Measurements from ENCODE around the gene RPS6KA1. TPM values are rescaled to one million over a fixed set of nuclear protein-coding genes. Genes with fewer than 3 reads are reported as not detected.
A peak's percentile ranks its signal among the peaks of the same experiment; 100 is the strongest.

The RPS6KA1 gene
- total and polyA plus RNA-seq, 9 of the 15 experiments (the other 6 are each of a cell fraction or from before 2014, with no cell fraction given): 2.4 to 61.0 (median 35.5) TPM

DNA sequence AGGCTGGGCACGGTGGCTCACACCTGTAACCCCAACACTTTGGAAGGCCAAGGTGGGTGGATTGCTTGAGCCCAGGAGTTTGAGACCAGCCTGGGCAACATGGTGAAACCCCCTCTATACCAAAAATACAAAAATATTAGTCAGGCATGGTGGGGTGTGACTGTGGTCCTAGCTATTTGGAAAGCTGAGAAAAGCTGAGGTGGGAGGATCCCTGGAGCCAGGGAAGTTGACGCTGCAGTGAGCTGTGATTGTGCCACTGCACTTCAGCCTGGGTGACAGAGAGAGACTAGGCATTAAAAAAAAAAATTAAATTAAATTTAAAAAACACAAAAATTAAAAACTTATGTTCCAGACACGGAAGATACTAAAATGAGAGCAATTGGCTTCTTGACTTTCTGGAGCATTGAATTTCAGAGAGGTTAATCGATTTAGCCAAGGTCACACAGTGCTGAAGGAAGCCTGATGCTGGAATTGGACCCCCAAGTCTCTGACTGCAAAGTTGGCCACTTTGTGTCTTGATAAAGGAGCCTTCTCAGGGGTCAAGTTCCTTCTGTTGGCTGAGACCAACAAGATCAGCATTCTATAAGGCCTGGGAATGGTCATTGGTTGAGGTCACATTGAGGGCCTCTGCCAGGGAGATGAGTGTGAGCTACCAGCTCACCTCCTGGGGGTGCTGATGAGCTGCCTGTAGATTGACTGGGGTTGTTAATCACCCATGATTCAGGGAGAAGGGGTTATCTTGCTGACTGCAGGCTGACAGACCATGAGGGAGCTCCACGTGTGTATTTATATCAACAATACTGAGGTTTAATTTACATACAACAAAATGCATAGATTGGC, 54.3 kb downstream of the RPS6KA1 start (continued):
- TF ChIP-seq, protein P1, sequence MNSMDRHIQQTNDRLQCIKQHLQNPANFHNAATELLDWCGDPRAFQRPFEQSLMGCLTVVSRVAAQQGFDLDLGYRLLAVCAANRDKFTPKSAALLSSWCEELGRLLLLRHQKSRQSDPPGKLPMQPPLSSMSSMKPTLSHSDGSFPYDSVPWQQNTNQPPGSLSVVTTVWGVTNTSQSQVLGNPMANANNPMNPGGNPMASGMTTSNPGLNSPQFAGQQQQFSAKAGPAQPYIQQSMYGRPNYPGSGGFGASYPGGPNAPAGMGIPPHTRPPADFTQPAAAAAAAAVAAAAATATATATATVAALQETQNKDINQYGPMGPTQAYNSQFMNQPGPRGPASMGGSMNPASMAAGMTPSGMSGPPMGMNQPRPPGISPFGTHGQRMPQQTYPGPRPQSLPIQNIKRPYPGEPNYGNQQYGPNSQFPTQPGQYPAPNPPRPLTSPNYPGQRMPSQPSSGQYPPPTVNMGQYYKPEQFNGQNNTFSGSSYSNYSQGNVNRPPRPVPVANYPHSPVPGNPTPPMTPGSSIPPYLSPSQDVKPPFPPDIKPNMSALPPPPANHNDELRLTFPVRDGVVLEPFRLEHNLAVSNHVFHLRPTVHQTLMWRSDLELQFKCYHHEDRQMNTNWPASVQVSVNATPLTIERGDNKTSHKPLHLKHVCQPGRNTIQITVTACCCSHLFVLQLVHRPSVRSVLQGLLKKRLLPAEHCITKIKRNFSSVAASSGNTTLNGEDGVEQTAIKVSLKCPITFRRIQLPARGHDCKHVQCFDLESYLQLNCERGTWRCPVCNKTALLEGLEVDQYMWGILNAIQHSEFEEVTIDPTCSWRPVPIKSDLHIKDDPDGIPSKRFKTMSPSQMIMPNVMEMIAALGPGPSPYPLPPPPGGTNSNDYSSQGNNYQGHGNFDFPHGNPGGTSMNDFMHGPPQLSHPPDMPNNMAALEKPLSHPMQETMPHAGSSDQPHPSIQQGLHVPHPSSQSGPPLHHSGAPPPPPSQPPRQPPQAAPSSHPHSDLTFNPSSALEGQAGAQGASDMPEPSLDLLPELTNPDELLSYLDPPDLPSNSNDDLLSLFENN (IDR thresholded peaks at IDR 0.05; ENCODE audit: low read depth in 2 of 2, low read length in 2 of 2): 0 out of 4 replicates have a peak, but pooled peaks of 1 of the 2 experiments have one; percentile 43
- TF ChIP-seq TRIM28 (IDR thresholded peaks at IDR 0.05): 0 out of 2 replicates have a peak, but pooled peaks have one; percentile 58
- TF ChIP-seq, protein P2, sequence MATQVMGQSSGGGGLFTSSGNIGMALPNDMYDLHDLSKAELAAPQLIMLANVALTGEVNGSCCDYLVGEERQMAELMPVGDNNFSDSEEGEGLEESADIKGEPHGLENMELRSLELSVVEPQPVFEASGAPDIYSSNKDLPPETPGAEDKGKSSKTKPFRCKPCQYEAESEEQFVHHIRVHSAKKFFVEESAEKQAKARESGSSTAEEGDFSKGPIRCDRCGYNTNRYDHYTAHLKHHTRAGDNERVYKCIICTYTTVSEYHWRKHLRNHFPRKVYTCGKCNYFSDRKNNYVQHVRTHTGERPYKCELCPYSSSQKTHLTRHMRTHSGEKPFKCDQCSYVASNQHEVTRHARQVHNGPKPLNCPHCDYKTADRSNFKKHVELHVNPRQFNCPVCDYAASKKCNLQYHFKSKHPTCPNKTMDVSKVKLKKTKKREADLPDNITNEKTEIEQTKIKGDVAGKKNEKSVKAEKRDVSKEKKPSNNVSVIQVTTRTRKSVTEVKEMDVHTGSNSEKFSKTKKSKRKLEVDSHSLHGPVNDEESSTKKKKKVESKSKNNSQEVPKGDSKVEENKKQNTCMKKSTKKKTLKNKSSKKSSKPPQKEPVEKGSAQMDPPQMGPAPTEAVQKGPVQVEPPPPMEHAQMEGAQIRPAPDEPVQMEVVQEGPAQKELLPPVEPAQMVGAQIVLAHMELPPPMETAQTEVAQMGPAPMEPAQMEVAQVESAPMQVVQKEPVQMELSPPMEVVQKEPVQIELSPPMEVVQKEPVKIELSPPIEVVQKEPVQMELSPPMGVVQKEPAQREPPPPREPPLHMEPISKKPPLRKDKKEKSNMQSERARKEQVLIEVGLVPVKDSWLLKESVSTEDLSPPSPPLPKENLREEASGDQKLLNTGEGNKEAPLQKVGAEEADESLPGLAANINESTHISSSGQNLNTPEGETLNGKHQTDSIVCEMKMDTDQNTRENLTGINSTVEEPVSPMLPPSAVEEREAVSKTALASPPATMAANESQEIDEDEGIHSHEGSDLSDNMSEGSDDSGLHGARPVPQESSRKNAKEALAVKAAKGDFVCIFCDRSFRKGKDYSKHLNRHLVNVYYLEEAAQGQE (IDR thresholded peaks at IDR 0.05; ENCODE audit: borderline replicate concordance): peak; percentile 65
- TF ChIP-seq, protein P2 (CRISPR knock-in tag; IDR thresholded peaks at IDR 0.05; ENCODE audit: low read depth): no peak
- TF ChIP-seq, protein P3, sequence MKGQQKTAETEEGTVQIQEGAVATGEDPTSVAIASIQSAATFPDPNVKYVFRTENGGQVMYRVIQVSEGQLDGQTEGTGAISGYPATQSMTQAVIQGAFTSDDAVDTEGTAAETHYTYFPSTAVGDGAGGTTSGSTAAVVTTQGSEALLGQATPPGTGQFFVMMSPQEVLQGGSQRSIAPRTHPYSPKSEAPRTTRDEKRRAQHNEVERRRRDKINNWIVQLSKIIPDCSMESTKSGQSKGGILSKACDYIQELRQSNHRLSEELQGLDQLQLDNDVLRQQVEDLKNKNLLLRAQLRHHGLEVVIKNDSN (CRISPR knock-in tag; IDR thresholded peaks at IDR 0.05): peak; percentile 73
- TF ChIP-seq, protein P4, sequence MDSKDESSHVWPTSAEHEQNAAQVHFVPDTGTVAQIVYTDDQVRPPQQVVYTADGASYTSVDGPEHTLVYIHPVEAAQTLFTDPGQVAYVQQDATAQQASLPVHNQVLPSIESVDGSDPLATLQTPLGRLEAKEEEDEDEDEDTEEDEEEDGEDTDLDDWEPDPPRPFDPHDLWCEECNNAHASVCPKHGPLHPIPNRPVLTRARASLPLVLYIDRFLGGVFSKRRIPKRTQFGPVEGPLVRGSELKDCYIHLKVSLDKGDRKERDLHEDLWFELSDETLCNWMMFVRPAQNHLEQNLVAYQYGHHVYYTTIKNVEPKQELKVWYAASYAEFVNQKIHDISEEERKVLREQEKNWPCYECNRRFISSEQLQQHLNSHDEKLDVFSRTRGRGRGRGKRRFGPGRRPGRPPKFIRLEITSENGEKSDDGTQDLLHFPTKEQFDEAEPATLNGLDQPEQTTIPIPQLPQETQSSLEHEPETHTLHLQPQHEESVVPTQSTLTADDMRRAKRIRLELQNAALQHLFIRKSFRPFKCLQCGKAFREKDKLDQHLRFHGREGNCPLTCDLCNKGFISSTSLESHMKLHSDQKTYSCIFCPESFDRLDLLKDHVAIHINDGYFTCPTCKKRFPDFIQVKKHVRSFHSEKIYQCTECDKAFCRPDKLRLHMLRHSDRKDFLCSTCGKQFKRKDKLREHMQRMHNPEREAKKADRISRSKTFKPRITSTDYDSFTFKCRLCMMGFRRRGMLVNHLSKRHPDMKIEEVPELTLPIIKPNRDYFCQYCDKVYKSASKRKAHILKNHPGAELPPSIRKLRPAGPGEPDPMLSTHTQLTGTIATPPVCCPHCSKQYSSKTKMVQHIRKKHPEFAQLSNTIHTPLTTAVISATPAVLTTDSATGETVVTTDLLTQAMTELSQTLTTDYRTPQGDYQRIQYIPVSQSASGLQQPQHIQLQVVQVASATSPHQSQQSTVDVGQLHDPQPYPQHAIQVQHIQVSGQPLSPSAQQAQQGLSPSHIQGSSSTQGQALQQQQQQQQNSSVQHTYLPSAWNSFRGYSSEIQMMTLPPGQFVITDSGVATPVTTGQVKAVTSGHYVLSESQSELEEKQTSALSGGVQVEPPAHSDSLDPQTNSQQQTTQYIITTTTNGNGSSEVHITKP (IDR thresholded peaks at IDR 0.05; ENCODE audit: partially characterized antibody): peak; percentile 9
- TF ChIP-seq, protein P5, sequence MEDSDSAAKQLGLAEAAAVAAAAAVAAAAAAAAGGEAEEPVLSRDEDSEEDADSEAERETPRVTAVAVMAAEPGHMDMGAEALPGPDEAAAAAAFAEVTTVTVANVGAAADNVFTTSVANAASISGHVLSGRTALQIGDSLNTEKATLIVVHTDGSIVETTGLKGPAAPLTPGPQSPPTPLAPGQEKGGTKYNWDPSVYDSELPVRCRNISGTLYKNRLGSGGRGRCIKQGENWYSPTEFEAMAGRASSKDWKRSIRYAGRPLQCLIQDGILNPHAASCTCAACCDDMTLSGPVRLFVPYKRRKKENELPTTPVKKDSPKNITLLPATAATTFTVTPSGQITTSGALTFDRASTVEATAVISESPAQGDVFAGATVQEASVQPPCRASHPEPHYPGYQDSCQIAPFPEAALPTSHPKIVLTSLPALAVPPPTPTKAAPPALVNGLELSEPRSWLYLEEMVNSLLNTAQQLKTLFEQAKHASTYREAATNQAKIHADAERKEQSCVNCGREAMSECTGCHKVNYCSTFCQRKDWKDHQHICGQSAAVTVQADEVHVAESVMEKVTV (CRISPR knock-in tag; IDR thresholded peaks at IDR 0.05): no peak
